IPS-18c (cell line): ENCODE data around the gene GAD1.

Experiments used
- H3K4me3 ChIP-seq: 2 replicates; pipeline ENCODE4 v1.7.0; 2013; ENCODE audit warnings: low read depth, mild to moderate bottlenecking, low read length, moderate library complexity; ENCODE audit not compliant: insufficient read depth
- H3K9me3 ChIP-seq: one replicate; pipeline ENCODE4 v1.6.1; 2013; ENCODE audit warnings: mild to moderate bottlenecking, low read length, moderate library complexity; ENCODE audit not compliant: control insufficient read depth, insufficient read depth

The GAD1 gene

DNA sequence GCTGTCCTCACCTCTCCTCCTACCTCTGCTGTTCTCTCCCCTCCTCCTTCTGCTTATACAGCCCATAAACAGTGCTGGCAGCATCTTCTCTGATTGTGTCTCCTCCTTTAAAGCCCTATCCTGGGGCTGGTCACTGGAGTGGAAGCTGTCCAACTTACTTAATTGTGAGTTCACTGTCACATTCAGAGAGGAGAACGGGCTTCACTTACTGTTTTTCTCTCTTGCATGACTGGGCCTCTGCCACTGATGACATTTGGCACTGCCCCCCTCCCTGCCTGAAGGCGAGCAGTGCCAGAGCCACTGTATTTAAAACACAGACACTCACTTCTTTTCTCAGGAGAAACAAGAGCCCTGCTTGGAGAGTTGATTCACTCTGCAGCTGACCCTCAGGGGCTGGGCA is 12.3 kb downstream of the GAD1 start:
- Histone ChIP-seq H3K4me3 (no peak overlapping the region), H3K9me3 (peaks cover 2% of the 10 kb centered on the region)

DNA sequence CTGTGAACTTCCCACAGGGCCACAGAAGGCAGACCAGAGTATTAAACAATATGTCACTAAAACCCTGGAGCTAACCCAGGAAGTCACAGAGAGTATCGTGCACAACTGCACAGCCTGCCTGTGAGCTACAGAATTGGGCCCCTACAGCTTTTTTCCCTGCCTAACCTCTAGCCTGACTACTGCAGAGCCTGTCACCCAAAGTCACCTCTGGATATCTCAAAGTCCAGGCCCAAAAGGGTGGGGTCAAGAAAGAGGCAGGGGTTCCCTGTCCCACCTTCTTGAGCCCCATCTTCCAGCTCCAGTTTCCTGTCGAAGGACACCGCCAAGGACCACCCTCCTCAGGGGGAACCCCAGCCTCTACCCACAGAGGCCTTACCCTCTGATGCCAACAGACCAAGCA is 13.5 kb downstream of the GAD1 start:
- peaks cover 2% of the 10 kb centered on the region for H3K9me3 ChIP-seq
- no peak overlapping the region for H3K4me3 ChIP-seq

DNA sequence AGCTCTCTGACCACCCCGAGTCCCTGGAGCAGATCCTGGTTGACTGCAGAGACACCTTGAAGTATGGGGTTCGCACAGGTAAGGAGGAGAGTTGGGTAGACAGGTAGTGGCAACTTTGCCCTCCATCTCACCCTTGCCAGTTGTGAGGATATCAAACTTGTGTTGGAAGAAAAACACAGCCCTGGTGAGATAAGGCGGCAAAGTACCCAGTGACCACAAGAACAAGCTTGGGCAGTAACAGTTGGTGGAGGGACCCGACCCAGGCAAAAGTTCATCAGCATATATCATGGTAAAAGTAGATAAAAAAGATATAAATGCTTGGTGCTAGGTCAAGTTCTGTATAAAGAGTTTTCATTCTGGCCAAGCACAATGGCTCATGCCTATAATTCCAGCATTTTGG is 14.4 kb downstream of the GAD1 start:
- peaks cover 2% of the 10 kb centered on the region for H3K9me3 ChIP-seq

DNA sequence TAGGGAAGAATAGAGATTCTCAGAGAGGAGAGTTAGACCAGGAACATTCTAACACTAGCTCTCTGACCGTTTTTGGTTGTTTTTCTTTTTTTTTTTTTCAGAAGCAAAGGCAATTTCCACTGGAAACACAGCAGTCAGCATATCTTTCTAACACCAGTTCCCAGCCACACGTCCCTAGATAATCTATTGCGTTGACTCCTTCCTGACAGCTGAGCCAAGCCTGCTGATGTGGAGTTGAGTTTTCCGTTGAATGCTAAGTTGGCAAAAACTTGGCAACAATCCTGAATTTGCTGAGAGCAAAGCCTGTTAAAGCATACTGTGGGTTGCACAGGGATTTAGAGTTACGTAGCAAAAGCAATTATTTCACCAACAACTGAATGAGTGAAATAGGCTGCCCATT is 19.3 kb downstream of the GAD1 start:
- Histone ChIP-seq H3K4me3 (no peak overlapping the region), H3K9me3 (no peaks in the 10 kb centered on the region)

More for the DNA sequence above, 14.4 kb downstream of the GAD1 start:
- no peak overlapping the region for H3K4me3 ChIP-seq

GRCh38 chr2:170840717-170841210 is 24.1 kb downstream of the GAD1 start:
- H3K9me3 ChIP-seq = no peaks in the 10 kb centered on the region
- H3K4me3 ChIP-seq = no peak overlapping the region

- Histone ChIP-seq H3K9me3 (no peaks in the 10 kb centered on the region), H3K4me3 (no peak overlapping the region)
These were observed 26.1 kb downstream of the GAD1 start for GRCh38 chr2:170842785-170843184.

DNA sequence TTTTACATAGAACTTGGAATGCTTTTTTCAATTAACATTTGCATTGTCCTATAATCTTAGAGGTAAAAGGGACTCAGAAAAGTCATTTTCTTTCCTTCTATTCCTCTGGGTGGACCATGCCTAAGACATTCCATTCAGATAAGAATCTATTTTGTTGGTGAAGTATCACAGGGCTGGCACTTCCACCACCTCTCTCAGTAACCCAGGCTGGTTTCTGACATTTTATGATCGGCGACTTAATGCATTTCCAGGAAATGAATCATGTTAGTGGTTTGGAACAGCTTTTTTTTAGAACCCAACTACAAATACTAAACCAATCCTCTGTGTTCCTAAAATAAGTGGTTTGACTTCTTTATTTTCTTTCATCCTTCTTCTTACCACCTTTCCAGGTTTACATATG is 27.0 kb downstream of the GAD1 start:
- no peaks in the 10 kb centered on the region for H3K9me3 ChIP-seq
- no peak overlapping the region for H3K4me3 ChIP-seq

- Histone ChIP-seq H3K9me3 (no peaks in the 10 kb centered on the region), H3K4me3 (no peak overlapping the region)
These were observed 28.7 kb downstream of the GAD1 start for GRCh38 chr2:170845343-170845742.

- H3K4me3 ChIP-seq = no peak overlapping the region
These were observed 29.6 kb downstream of the GAD1 start for GRCh38 chr2:170846314-170846713.

GRCh38 chr2:170847716-170848115 is 31.0 kb downstream of the GAD1 start:
- no peak overlapping the region for H3K4me3 ChIP-seq
- no peaks in the 10 kb centered on the region for H3K9me3 ChIP-seq

More at GRCh38 chr2:170846314-170846713, 29.6 kb downstream of the GAD1 start:
- no peaks in the 10 kb centered on the region for H3K9me3 ChIP-seq

DNA sequence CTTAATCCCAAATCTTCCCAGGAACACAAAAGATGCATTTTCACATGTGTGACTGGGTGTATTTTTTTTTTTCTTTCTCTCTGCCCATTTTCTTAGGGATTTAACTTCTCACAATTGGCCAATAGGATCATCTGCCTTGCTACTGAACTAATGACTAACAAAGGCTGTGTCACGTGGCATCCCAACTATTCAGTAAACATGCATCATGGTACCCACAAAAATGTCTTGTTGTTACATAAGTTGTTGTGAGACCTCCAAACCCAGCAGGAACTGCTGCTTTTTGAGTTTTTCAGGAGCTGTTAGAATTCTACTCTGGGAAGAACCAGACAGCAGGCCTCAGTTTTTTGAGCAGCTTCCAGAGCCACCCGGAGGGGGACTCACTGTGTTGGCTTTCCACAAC is 31.9 kb downstream of the GAD1 start:
- Histone ChIP-seq H3K4me3 (no peak overlapping the region), H3K9me3 (no peaks in the 10 kb centered on the region)

- Histone ChIP-seq H3K4me3 (no peak overlapping the region), H3K9me3 (no peaks in the 10 kb centered on the region)
These were observed 33.6 kb downstream of the GAD1 start for GRCh38 chr2:170850251-170850650.

DNA sequence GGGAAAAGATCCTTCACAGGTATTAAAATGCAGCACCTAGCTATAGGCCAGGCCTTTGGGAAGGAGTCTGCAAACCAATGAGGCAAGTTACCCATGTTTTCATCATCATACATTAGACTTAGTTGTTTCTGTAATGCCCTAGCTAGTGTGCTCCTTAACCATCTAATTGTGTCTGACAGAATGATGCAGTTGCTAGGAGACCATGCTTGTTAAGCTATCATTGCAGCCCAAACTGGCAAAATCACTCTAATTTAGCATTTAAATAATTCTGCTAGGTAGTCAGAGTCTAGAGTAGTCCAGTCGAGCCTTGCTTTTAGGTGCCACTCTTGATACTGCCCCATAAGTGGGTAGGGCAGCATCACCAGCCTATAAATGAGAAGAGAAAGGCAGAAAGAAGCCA is 34.9 kb downstream of the GAD1 start:
- Histone ChIP-seq H3K4me3 (no peak overlapping the region), H3K9me3 (no peaks in the 10 kb centered on the region)

- H3K9me3 ChIP-seq = no peaks in the 10 kb centered on the region
- H3K4me3 ChIP-seq = no peak overlapping the region
These were observed 39.4 kb downstream of the GAD1 start for GRCh38 chr2:170856066-170856465.

DNA sequence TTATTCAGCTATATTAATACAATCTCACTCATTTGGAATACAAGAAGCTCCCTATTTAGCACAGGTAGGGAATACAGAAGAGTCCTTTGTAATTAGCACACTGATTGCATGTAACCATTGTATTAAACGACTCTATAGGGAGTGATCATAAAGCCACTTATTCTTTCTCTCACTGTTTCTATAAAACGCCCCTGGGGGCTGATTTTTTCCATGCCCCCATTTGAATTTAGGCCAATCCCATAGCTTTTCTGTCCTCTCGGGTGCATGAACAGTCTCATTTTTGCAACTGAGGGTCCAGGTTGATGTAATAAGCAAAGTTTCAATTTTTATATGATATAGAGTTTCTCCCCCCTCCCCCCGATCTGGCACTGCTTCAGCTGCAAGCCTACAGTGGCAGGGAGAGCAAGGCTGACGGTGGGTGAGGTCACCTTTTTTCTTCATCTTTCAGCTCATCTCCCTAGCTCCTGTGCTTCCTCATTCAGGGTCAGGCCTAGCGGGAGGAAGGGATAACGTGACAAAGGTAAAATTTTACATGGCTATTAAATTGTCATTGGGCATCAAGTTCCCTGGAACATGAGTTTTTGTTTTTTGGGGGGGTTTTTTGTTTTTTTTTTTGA is 45.7 kb downstream of the GAD1 start:
- Histone ChIP-seq H3K4me3 (no peak overlapping the region), H3K9me3 (no peaks in the 10 kb centered on the region)

DNA sequence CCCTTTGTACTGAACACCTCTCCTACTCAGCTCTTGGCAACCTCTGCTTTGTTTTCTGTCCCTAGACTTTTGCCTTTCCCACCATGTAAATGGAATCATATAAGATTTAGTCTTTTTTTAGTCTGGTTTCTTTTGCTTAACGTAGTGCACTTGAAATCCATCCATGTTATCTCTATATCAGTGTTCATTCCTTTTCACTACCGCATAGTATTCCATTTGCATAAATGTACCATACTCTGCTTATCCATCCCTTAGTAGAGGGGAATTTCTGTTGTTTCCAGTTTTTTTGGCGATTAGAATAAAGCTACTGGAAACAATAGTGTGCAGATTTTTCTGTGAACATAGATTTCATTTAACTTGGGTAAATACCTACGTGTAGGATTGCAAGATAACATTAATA is 46.4 kb downstream of the GAD1 start:
- Histone ChIP-seq H3K9me3 (no peaks in the 10 kb centered on the region), H3K4me3 (no peak overlapping the region)

DNA sequence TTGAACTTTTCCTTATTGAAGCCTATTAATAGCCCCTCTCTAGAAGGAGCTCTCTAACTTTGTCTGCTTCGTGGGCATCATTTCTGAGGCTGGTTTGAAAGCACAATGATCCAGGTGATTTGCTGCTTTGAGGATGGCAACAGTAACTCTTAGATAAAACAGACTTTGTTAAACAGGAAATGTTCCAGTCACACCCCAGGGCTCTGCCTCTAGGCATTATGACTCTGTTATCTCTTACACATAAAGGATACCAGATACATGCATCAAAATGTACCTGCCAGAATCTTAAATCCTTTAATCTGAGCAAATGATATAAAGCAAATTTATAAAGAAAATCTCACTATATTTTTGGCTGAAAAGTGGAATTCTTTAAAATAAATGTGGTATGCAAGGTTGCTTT is 52.3 kb downstream of the GAD1 start:
- Histone ChIP-seq H3K9me3 (no peaks in the 10 kb centered on the region), H3K4me3 (no peak overlapping the region)

- no peaks in the 10 kb centered on the region for H3K9me3 ChIP-seq
These were observed 52.8 kb downstream of the GAD1 start for GRCh38 chr2:170869461-170869860.

GRCh38 chr2:170873035-170873692 is 56.5 kb downstream of the GAD1 start:
- Histone ChIP-seq H3K9me3 (no peaks in the 10 kb centered on the region), H3K4me3 (no peak overlapping the region)

More at GRCh38 chr2:170869461-170869860, 52.8 kb downstream of the GAD1 start:
- H3K4me3 ChIP-seq = no peak overlapping the region
